HG03571 (cell line): Measurements from ENCODE around the gene ADIPOR2.

ENCODE experiments used
- ATAC-seq: cut with Tn5 transposase; IDR thresholded peaks from one replicate; pipeline ENCODE4 v1.9.1; 2021; ENCODE audit not compliant: unreplicated experiment

The ADIPOR2 gene, protein sequence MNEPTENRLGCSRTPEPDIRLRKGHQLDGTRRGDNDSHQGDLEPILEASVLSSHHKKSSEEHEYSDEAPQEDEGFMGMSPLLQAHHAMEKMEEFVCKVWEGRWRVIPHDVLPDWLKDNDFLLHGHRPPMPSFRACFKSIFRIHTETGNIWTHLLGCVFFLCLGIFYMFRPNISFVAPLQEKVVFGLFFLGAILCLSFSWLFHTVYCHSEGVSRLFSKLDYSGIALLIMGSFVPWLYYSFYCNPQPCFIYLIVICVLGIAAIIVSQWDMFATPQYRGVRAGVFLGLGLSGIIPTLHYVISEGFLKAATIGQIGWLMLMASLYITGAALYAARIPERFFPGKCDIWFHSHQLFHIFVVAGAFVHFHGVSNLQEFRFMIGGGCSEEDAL

DNA sequence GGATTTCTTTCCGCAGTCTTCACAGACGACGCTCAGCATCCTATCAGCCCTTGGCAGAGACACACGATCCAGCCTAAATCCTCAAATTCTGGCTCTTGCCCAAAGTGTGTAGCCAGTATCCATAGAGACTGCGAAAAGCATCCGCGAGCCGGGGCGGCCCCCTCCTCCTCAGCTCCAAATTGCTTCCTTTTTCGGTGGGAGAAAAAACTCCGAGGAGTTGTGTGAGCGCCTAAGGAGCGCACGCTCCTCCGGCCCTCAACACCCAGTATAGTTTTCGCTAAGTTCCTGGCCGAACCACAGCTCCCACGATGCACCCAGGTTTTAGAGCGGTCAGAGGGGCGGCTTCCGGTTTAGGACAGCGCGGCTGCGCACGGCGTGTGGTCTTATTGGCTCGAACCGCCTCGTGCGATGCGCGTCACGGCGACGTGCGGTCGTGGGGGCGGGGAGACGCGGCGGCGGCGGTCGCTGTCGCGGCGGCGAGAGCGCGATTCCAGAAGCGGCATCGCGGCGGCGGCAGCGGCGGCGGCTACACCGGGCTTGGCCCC lies at the start of gene ADIPOR2:
Gene ADIPOR2, plus strand, starts transcription at position 493 of the 545 bp plus-strand sequence. CDS start 63,274 bp downstream, outside the sequence.
- ATAC-seq, result peak; percentile 95

DNA sequence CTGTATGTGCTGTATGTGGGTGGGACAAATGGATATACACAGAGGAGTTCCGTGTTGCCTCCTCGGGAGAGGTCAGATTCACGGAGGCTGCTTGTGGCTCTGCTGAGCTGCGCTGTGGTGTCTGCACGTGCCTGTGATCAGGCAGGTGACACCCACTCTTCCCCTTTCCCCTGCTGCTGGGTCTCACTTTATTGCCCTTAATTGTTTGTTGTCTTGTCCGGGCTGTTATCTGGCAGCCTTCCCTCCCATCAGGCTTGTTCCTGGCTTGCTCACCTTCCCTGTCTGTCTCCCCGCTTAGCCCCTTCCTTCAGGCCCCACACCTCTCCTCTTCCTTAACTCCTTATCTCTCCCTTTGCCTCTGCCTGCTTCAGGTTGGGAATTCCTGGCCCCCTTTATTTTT lies 48.4 kb upstream of the ADIPOR2 start:
- no peak for ATAC-seq

DNA sequence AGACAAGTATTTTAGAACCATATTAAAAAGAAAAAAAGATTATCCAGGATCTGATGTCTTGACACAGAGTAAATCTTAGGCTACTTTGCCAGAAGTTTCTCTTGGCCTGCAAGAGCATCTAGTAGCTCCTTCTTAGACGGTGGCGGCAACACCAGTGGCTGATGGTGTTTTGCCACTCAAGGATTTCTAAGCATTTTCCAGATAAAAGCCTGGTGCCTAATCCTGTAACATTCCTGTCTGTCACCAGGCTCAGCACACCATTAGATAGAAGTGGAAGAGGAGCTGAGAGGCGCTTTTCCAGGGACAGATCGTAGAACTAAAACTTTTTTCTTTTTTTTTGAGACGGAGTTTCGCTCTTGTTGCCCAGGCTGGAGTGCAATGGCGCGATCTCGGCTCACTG lies 47.8 kb upstream of the ADIPOR2 start:
- no peak for ATAC-seq

DNA sequence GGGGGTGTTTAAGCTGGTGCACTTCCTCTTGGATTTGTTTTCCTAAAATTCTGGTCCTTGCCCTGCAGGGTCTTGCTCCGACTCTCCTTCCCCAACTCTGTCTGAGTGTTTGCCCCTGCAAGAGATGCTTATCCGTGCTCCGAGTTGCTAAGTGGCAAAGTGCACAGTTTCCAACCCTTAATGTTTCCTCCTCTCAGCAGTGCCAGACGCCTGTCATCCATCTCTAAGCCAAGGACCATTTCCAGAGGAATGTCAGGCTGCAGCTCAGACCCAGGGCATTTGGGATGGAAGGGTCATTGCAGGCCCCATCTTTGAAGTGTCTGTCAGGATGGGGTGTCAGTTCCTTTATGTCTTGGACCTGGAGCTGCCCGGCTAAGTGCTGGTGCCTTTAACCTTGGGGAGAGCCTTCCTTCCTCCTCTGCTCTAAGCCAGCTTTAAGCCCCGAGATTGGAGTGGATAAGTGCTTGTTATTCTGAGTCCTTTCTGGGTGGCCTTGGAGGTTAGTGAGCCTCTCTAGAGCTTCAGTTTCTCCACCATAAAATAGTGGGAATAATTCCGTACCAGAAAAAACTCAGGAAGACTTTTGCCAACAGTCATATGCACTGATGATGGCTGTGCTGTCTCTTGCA lies 46.9 kb upstream of the ADIPOR2 start:
- no peak for ATAC-seq

DNA sequence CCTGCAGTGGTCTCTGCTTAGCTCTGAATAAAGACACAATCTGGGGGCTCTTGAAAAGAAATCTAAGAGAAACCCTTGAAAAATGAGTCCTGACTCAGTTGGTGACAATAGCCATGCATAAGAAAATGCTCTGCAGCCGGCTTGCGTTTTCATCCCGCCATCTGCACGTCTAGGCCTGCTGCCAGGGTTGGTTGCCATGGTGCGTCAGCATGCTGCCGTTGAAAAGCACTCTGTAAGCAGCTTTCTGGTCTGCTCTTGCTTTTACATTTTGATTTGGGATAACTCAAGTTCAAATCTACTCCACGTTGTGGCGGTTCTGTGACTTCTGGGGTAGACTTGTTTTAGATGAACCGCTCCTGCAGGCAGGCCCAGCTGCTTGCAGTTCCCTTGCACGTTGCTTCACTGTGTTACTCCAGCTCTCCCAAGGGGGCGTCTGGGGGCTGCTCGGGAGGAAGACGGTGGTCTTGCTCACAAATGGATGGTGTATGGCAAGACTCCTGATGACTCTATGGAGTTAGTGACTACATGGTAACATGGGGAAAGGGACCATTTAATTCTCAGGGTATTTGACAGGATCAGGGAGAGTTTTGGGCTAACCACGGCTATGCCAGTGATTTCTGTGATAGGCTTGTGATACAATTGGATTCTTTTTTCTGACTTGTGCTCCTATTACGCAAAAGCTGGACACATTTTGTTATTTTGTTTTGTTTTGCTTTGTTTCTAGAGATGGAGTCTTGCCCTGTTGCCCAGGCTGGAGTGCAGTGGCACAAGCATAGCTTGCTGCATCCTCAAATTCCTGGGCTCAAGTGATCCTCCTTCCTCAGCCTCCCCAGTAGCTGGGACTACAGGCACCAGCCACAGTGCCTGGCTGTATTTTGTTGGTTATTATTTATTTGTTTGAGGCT lies 46.1 kb upstream of the ADIPOR2 start:
- ATAC-seq, result no peak

DNA sequence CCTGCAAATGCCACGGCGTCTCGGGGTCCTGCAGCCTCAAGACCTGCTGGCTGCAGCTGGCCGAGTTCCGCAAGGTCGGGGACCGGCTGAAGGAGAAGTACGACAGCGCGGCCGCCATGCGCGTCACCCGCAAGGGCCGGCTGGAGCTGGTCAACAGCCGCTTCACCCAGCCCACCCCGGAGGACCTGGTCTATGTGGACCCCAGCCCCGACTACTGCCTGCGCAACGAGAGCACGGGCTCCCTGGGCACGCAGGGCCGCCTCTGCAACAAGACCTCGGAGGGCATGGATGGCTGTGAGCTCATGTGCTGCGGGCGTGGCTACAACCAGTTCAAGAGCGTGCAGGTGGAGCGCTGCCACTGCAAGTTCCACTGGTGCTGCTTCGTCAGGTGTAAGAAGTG lies 45.1 kb upstream of the ADIPOR2 start:
- ATAC-seq, result no peak

DNA sequence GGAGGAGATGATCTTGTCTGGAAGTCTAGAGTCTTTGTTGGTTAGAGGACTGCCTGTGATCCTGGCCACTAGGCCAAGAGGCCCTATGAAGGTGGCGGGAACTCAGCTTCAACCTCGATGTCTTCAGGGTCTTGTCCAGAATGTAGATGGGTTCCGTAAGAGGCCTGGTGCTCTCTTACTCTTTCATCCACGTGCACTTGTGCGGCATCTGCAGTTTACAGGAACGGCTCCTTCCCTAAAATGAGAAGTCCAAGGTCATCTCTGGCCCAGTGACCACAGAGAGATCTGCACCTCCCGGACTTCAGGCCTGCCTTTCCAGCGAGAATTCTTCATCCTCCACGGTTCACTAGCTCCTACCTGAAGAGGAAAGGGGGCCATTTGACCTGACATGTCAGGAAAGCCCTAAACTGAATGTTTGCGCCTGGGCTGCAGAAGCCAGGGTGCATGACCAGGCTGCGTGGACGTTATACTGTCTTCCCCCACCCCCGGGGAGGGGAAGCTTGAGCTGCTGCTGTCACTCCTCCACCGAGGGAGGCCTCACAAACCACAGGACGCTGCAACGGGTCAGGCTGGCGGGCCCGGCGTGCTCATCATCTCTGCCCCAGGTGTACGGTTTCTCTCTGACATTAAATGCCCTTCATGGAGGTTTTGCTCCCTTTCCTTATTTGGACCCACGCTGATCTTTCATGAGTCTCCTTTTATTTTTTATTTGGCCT lies 44.1 kb upstream of the ADIPOR2 start:
- ATAC-seq, result no peak

DNA sequence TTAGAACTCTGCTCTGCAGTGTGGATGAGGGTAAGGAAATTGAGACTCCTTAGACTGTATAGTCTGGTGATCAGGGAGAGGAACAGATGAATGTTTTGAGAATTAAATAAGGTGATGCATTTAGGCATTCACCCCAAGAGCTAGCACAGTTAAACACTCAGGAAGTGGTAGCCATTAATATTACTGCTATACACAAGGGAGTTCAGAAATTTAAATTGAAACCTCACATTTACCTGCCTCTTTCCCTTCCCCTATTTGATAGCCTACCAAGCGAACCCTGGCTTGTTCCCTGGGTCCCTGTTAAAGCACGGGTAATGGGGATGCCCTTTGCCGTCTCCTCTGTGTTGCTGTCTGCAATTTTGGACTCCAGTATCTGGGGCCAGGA lies 43.6 kb upstream of the ADIPOR2 start:
- ATAC-seq, result no peak

DNA sequence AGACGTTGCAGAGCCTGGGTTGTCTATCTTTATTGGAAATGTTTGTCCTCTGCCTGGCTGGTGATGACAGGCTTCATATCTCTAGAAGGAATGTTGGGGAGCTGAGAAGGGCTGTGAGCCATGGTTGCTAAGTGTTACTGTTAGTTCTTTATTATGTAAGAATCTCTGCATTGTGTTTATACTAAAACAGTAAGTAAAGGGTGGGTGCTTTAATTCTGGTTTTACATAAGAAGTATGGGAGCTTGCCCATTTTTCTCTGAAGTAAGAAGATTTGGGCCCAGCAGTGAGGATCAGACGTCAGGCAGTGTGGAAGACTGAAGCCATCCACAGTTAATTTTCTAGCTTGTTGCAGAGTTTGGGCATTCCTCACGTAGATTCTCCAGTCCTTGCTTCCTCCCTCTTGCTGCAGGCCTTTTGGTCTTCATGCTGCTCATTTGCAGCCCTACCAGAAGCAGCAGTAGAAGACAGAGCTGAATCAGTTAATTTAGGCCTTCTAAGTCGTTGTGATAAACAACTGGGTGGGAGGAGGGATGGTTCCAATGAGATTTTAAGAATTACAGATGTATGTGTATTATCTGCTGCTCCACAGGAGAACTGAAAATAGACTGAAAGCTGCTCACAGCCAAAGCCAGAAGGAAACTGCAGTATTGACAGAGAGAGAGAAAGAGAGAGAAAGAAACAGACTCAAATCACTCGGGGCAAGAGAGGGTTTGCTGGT lies 40.5 kb upstream of the ADIPOR2 start:
- ATAC-seq, result no peak

DNA sequence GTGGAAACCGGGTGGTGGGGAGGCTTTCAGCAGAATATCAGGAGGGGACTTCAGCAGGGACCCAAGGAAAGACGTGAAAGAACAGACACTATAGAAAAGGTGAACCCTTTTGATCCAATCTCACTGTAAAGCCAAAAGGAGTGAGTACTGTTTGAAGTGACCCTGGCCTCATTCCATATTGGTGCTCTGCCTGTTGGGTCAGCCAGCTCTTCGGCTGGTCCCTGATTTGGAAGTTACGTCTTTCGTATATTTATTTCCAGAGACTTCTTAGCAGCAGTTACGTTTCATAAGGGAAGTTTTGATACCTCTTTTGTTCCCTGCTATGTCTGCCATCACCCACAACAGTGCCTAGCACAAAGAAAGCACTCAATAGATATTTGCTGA lies 39.9 kb upstream of the ADIPOR2 start:
- ATAC-seq, result no peak

DNA sequence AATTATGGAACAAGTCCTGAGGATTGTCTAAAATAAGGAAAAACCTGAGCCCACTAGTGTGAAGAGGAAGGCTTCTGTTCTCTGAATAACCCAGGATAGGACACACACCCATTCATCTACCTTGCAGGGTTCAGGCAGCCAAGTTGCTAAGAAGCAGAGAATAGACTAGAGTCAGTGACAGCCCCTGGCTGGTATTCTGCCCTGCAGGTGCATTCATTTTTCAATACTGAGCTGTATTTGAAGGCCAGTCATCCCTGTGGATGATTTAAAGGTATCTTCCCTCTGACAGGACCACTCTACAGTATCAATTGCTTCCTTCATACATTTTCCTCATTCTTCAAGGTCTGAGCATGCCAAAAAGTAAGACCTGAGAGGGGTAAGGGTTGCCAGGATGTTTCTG lies 38.9 kb upstream of the ADIPOR2 start:
- no peak for ATAC-seq

DNA sequence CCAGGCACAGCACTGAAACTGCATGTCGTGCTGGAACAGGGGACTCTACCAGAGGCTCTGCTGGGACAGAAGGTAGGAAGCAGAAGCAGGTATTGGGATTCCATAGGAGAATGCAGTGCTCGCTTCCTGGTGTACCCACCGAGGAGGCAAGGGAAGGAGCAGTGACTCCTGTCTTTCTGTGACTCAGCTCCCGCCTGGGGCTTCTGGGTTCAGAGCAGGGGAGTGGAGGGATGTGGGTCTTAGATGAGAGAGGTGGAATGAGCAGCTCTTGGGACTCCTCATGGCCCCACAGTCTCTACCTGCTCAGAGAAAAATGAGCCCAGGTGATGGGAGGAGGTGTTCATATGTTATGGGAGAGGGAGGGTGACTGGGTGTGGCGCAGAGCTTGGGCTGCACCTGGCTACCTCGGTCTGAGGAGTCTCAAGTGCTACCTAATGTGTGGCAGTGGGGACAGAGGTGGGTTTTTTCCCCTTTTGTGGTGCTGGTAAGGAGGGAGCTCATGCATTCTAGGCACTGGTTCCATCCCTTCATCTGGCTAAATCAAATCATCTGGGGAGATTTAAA lies 35.6 kb upstream of the ADIPOR2 start:
- no peak for ATAC-seq

DNA sequence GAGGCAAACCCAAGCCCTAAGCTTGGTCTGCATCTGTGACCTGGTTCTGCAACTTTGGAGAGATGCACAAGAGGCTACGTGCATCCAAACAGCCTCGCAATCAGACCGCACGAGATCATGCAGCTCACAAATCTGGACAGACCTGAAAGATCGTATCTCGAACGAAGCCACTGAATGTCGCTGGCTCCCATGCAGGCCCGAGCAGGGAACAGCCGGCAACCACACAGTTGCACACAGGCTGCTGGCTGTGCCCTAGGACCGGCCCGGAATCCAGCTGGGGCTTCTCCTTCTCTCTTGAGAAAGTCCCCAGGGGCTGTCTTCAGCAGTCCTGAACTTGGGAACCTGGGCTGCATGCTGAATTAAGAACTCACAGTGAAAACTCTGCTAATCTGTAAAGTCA lies 34.0 kb upstream of the ADIPOR2 start:
- no peak for ATAC-seq

DNA sequence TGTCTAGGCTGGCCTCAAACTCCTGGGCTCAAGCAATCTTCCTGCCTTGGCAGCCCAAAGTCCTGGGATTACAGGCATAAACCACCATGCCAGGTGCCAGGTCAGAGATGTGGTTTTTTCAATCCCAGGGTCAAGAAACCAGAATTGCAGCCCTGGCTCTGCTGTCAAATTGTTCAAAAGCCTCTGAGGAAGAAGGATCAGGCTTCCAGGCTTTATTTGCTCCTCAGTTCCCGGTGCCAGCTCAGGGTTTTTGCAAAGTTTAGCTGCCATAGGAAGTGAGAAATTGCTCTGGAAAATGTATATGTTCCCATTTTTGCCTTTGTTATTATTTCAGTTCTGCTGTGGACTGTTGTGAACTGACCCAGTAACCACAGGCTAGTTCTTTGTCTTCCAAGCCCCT lies 33.2 kb upstream of the ADIPOR2 start:
- ATAC-seq, result no peak

DNA sequence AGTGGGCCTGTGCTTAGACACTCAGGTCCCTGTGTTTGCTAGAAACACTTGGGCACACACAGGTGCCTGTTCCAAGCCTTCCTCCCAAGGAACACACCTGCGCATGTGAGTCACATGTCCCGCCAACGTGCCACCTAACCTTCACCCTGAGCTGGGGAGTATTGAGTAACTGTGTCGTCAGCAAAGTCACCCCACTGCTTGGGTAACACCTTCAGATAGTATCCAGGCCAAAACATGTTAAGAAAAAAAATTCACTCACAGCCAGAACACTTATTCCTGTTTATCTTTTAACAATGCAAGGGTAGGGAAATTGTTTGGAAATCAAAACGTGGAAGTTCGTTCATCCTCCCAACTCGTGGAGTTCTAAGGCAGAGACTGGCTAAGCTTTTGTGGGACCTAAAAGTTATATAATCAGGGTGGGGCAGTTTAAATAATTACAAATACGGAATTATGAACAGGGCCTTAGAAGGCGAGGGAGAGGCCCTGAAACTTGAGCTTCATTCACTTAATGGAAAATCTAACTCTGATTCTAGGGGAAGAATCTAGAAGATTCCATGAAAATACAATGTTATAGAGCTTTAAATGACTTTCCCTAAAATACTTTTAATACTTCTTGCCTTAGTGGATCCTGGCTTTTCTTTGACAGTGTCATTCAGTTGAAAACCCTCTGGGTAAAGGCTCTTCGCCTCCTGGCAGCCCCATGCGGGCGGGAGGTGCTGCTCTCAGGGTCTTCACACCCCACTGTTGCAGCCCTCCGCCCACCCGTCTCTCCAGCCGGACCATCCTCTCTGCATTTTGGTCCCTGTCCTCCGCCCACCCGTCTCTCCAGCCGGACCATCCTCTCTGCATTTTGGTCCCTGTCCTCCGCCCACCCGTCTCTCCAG lies 30.3 kb upstream of the ADIPOR2 start:
- no peak for ATAC-seq

DNA sequence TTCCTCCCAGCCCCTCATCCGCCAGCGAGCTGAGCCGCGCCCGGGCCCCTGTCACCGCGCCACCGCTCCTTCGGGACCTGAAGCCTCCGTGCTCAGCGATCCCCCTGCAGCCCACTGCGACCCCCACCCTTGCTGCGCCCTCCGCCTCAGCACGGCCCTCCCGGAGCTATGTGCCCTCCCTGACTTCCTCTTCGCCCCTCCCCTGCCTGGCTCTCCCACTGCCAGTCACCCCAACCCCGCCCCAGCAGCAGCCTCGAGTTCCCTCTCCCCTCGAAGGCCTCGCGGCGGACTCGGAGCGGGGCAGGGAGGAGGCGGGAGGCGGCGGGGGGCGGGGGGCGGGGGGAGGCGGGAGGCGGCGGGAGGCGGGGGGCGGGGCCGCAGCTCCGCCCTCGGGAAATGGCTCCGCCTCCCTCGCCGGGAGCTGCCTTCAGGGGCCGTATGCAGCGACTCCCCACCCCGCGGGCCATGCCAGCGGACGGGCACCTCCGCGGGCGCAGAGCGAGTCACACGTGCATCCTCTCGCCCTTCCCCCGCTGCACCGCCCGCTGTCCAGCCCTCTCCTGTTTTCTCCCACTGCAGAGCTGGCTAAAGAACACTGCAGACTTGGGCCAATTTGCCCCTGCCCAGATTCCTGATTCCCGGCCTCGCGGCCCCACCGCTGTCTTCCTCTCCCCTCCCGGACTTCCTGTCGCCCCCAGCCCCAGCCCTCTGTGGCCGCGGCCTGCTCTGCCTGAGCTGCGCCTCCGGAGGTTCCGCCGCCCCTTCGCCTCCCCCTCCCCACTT lies 29.1 kb upstream of the ADIPOR2 start:
- peak; percentile 60 for ATAC-seq

DNA sequence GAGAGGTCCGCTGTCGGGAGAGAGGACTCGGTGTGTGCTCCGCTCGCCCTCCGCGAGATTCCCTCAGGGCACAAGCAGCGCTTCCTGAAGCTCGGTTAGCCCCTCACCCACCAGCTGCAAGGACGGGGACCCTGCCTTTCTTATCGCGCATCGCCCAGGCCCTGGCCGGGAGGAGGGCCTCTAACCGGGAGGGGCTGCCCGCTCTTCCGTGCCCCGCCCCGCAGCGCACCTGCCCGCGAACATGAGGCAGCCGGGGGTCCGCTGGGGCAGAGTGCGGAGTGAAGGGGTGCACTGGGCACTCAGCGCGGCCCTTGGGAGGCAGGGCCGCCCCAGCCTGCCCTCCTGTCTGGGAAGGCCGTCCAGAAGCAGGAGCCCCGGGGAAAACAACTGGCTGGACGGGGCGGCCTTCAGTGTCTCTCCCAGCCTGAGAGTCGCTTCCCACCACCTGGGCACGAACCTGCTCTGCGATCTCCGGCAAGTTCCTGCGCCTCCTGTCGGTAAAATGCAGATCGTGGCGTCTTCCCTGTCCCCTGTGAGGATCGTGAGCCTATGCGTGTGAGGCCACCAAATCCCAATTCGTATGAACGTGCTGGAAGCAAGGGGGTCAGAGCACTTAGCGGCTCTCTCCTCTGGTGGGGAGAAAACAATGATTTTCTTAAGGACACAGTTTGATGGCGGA lies 28.0 kb upstream of the ADIPOR2 start:
- no peak for ATAC-seq
